A673 (cell line): ENCODE measurements around the gene PLEKHB1.

Source experiments
- CTCF ChIP-seq: fragments of 300-800, 200-600 bp; sonication (generic); conservative IDR thresholded peaks from 2 replicates; pipeline ENCODE4 v1.5.1; 2017; ENCODE audit warnings: low read depth, mild to moderate bottlenecking, antibody characterized with exemption, low read length, moderate library complexity, mixed read lengths
- EZH2 ChIP-seq: fragments of 200-600 bp; sonication (generic); IDR thresholded peaks from 2 replicates; pipeline ENCODE4 v1.6.1; 2017; ENCODE audit warnings: borderline replicate concordance, low read depth, mild to moderate bottlenecking, mixed read lengths, antibody characterized with exemption, low read length; ENCODE audit not compliant: poor library complexity, severe bottlenecking

GRCh38 chr11:73629907-73630306 is 16.5 kb upstream of the PLEKHB1 start:
- TF ChIP-seq EZH2 (no peak), CTCF (no peak)
